COLO829 (cell line): ENCODE results near the gene ZNF778.
"Not testable (repeated sequence)": the region's sequence is repeated elsewhere in the genome, so short reads cannot be mapped to it uniquely, and the experiment has no call there.

Experiments used
- DNase-seq: peaks from one replicate; pipeline ENCODE4 v3.0.0; 2012; ENCODE audit warnings: low spot score

Gene ZNF778

GRCh38 chr16:89217138-89217387 lies 440 bp upstream of the ZNF778 start:
- DNase-seq, result no peak

DNA sequence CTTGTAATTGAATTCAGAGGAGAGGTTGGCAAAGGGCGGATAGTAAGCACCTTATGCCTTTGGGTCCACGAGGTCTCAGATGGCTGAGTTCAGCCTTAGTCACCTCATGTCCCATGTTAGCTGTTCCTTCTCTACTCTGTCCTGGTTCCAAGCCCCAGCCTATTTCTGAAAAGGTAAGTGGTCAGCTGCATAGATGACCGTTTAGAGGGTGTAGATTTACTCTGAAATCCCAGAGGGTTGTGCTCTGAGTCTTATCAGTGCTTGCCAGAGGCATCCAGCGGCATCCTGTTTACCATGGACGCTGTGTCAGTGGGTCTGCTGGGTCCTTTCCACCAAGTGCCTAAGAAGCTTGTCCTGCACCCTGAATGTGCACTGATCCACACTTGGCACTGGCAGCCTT lies 1.9 kb downstream of the ZNF778 start:
- DNase-seq, result no peak

- no peak for DNase-seq
Observed at GRCh38 chr16:89221604-89222003, 4.1 kb downstream of the ZNF778 start.

DNA sequence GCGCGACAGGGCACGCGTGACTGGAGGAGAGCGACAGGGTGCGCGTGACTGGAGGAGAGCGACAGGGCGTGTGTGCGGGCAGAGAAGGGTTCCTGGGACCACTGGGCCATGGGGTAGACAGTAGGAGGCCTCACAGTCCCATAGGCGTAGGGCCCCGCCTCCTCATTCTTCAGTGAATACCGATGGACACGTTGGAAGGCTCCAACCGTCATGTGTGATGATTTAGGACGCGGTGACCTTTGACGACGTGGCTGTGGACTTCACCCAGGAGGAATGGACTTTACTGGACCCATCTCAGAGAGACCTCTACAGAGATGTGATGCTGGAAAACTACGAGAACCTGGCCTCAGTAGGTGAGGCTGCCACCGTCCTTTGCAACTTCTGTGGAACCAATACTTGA lies 5.4 kb downstream of the ZNF778 start:
- DNase-seq, result no peak

- no peak for DNase-seq
Observed at GRCh38 chr16:89224665-89225064, 7.2 kb downstream of the ZNF778 start.

GRCh38 chr16:89230255-89230654 lies 12.8 kb downstream of the ZNF778 start:
- DNase-seq, result no peak

DNA sequence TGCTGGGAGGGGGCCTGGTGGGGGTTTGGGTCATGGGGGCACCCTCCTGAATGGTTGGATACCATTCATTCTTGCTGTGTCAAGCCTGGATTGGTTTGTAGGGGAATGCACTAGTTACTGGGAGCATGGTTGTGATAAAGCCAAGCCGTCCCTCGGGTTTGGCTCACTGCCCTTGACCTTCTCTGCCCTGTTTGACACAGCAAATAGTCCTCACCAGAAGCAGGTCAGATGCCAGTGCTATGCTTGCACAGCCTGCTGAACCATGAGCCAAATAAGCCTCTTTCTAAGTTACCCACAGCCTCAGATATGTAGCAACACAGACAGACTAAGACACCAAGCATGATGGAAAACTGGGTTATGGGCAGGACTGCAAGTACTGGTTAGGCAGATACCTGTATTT lies 14.6 kb downstream of the ZNF778 start:
- no peak for DNase-seq

DNA sequence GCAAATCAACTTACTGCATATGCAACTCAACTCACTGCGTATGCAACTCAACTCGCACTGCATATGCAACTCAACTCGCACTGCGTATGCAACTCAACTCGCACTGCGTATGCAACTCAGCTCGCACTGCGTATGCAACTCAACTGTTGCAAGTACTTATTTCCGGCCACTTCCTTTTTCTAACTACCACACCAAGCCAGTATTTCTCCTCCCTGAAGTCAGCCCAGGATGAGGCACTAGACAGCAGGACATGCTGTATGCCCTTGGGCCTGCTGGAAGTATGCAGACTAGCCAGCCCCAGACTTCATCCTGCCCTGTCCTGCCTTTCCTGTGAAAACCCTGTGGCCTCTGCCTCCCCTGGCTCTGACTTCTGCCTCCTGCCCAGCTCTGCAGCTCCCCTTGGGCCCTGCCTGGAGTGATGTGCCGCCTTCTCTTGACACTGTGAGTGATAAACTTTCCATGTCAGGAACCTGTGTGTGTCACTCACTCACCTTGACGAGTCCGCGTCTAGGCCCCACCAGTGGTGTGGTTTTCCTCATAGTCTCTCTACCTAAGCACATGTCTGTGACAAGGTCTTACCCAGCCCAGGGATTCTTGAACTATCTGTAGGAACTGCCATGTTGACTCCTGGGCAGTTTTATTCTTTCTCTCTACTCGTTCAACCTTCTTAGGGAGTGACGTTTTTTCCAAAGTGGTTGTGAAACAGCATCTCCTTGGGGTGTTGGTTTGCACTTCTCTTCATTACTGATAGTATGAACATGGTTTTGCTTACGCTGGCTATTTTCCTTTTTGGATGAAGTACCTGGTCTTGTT lies 16.4 kb downstream of the ZNF778 start:
- DNase-seq, result no peak

DNA sequence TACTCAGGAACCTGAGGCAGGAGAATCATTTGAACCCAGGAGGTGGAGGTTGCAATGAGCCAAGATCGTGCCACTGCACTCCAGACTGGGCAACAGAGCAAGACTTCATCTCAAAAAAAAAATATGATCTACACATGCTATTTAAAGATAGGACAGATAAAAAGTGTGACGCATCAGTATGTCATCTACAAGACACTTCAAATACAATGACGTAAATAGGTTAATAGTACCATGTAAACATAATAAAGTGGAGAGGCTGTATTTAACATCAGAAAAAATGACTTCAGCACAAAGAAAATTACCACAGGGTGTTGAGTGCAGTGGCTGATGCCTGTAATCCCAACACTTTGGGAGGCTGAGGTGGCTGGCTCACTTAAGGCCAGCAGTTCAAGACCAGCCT lies 20.2 kb downstream of the ZNF778 start:
- DNase-seq, result no peak

GRCh38 chr16:89241187-89242007 lies 23.9 kb downstream of the ZNF778 start:
- no peak for DNase-seq

GRCh38 chr16:89242795-89243200 lies 25.3 kb downstream of the ZNF778 start:
- DNase-seq, result no peak

DNA sequence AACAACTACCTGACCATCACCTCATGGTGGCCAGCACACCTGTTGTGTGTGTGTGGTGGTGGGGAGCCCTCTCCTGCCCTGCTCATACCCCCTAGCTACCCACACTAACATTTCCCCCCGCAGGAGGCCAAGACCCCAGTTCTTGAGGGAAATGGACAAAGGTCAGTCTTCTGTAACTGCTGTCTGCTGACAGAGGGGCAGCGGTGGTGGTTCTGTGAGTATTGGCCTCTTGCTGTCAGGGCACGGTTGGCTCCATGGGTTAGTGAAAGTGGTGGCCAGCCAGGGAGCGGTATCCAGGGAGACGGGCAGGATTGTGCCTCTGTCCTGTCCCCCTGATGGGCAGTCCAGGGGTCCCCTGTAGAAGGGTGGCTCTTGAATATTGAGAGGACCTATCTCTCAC lies 26.2 kb downstream of the ZNF778 start:
- DNase-seq, result no peak

- not testable (repeated sequence) for DNase-seq
Observed at GRCh38 chr16:89244264-89244663, 26.8 kb downstream of the ZNF778 start.

GRCh38 chr16:89244754-89245153 lies 27.3 kb downstream of the ZNF778 start:
- DNase-seq, result no peak

GRCh38 chr16:89246383-89246902 lies 28.9 kb downstream of the ZNF778 start:
- DNase-seq, result no peak

GRCh38 chr16:89246903-89247733 lies 29.6 kb downstream of the ZNF778 start:
- DNase-seq, result peak; percentile 72

- not testable (repeated sequence) for DNase-seq
Observed at GRCh38 chr16:89247734-89248075, 30.2 kb downstream of the ZNF778 start.

- no peak for DNase-seq
Observed at GRCh38 chr16:89248196-89248982, 30.9 kb downstream of the ZNF778 start.

GRCh38 chr16:89253548-89254287 lies 36.2 kb downstream of the ZNF778 start:
- DNase-seq, result no peak

DNA sequence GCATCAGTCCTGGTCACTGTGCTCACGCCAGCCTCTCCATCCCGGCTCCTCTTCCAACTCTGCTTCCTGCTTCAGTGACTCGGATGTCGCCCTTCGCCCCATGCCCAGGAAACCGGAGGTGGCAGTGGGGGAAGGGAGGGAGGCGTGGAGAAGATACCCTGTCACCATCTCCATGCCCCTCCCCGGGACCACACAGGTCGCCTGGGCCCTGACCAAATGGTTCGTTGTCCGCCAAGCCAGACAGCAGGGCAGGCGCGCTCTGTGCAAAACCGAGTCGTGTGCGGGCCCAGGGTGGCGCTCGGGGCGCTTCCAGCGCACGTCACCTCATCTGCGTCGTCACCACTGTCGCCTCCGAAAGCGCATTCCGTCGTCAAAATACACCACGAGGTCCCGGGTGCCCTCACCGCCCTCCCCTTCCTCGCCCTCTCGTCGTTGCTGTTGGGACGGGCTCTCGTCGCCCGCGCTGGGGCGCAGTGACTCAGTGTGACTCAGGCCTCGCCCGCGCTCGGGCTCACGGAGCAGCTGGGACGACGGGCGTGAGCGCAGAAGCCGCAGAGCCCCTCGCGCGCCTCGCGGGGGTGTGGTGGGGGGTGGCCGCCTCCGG lies 39.2 kb downstream of the ZNF778 start:
- DNase-seq, result no peak

- no peak for DNase-seq
Observed at GRCh38 chr16:89257281-89257731, 39.8 kb downstream of the ZNF778 start.
